Esophagus muscularis mucosa (tissue), 4 donors: Measurements from ENCODE around the gene HOXD13.

Experiments used
- CTCF ChIP-seq, 3 experiments: fragments of 200-600 bp in 2 of 3; fragments of 450-650 bp in 1 of 3; sonication (generic) in 2 of 3; IDR thresholded peaks; one replicate each; pipeline ENCODE4 v1.5.1; 2017 to 2019; ENCODE audit warnings: antibody characterized with exemption in 3 of 3, mild to moderate bottlenecking in 2 of 3, moderate library complexity in 1 of 3
- EP300 ChIP-seq: sonication (generic); formaldehyde crosslinking; IDR thresholded peaks from one replicate; pipeline ENCODE4 v1.6.1; 2017; ENCODE audit warnings: antibody characterized with exemption
- POLR2A ChIP-seq: fragments of 450-650 bp; IDR thresholded peaks from one replicate; pipeline ENCODE4 v1.6.1; 2017; ENCODE audit warnings: antibody characterized with exemption, moderate library complexity, mild to moderate bottlenecking, low read depth
- POLR2AphosphoS5 ChIP-seq, 2 donors: sonication (generic); formaldehyde crosslinking; IDR thresholded peaks; one replicate each; pipeline ENCODE4 v1.6.1; 2017; ENCODE audit warnings: antibody characterized with exemption in 2 of 2

- TF ChIP-seq CTCF (IDR thresholded peaks at IDR 0.05) (no peak), EP300 (no peak), POLR2A (no peak), POLR2AphosphoS5 (IDR thresholded peaks at IDR 0.05) (no peak)
These were observed 20.1 kb downstream of the HOXD13 start for GRCh38 chr2:176112375-176113302.
